GM19023 (cell line): ENCODE results near the gene RNF213.

ENCODE experiments used
- ATAC-seq: cut with Tn5 transposase; IDR thresholded peaks from one replicate; pipeline ENCODE4 v1.9.1; 2021; ENCODE audit warnings: mild to moderate bottlenecking, moderate library complexity; ENCODE audit not compliant: unreplicated experiment

RNF213 gene

GRCh38 chr17:80363120-80363515, 102.5 kb downstream of the RNF213 start:
- no peak for ATAC-seq

GRCh38 chr17:80363518-80364090, 103.0 kb downstream of the RNF213 start:
- ATAC-seq: no peak

GRCh38 chr17:80364091-80364691, 103.5 kb downstream of the RNF213 start:
- ATAC-seq: no peak

GRCh38 chr17:80365001-80365965, 104.6 kb downstream of the RNF213 start:
- ATAC-seq: no peak

GRCh38 chr17:80365983-80366382, 105.3 kb downstream of the RNF213 start:
- ATAC-seq: no peak

GRCh38 chr17:80367503-80367902, 106.9 kb downstream of the RNF213 start:
- no peak for ATAC-seq

GRCh38 chr17:80371196-80371595, 110.5 kb downstream of the RNF213 start:
- ATAC-seq: no peak

GRCh38 chr17:80372456-80372855, 111.8 kb downstream of the RNF213 start:
- ATAC-seq: no peak

- ATAC-seq: no peak
Measured at GRCh38 chr17:80372922-80373570, 112.4 kb downstream of the RNF213 start.

- no peak for ATAC-seq
Measured at GRCh38 chr17:80374039-80374731, 113.5 kb downstream of the RNF213 start.

- no peak for ATAC-seq
Measured at GRCh38 chr17:80374732-80375585, 114.3 kb downstream of the RNF213 start.

- ATAC-seq: no peak
Measured at GRCh38 chr17:80376531-80376930, 115.9 kb downstream of the RNF213 start.

- ATAC-seq: no peak
Measured at GRCh38 chr17:80377798-80378197, 117.1 kb downstream of the RNF213 start.

GRCh38 chr17:80379348-80379747, 118.7 kb downstream of the RNF213 start:
- ATAC-seq: no peak

GRCh38 chr17:80380068-80380467, 119.4 kb downstream of the RNF213 start:
- no peak for ATAC-seq

GRCh38 chr17:80380555-80381002, 119.9 kb downstream of the RNF213 start:
- no peak for ATAC-seq

- ATAC-seq: no peak
Measured at GRCh38 chr17:80381416-80381923, 120.8 kb downstream of the RNF213 start.

- no peak for ATAC-seq
Measured at GRCh38 chr17:80382446-80382845, 121.8 kb downstream of the RNF213 start.

GRCh38 chr17:80382956-80383355, 122.3 kb downstream of the RNF213 start:
- ATAC-seq: no peak
